Measurements from ENCODE around the gene ARHGEF5.
"Not testable (repeated sequence)": the region's sequence is repeated elsewhere in the genome, so short reads cannot be mapped to it uniquely, and the experiment has no call there.

ARHGEF5 gene

GRCh38 chr7:144355176-144355822, at the start of gene ARHGEF5:
Gene ARHGEF5, plus strand, starts transcription at chr7:144355402. Its CDS starts 7,268 bp downstream, at chr7:144362670.
- H3K27me3 ChIP-seq (ENCODE audit: control insufficient read depth, insufficient read depth, low read length); H3K4me3 ChIP-seq (ENCODE audit: low read length); H3K27ac ChIP-seq (ENCODE audit: low read length); H3K36me3 ChIP-seq (ENCODE audit: control insufficient read depth, low read depth, low read length); H3K9ac ChIP-seq (ENCODE audit: low read length); H3K4me1 ChIP-seq (ENCODE audit: control insufficient read depth, low read depth, low read length); H3K9me3 ChIP-seq (ENCODE audit: control insufficient read depth, low read depth, low read length): not testable (repeated sequence)

- H3K4me1 ChIP-seq (ENCODE audit: control insufficient read depth, low read depth, low read length); H3K27ac ChIP-seq (ENCODE audit: low read length); H3K4me3 ChIP-seq (ENCODE audit: low read length); H3K9ac ChIP-seq (ENCODE audit: low read length); H3K27me3 ChIP-seq (ENCODE audit: control insufficient read depth, insufficient read depth, low read length); H3K9me3 ChIP-seq (ENCODE audit: control insufficient read depth, low read depth, low read length); H3K36me3 ChIP-seq (ENCODE audit: control insufficient read depth, low read depth, low read length): not testable (repeated sequence)
Observed at GRCh38 chr7:144309702-144310101, 45.5 kb upstream of the ARHGEF5 start.

- H3K9ac ChIP-seq (ENCODE audit: low read length); H3K36me3 ChIP-seq (ENCODE audit: control insufficient read depth, low read depth, low read length); H3K27ac ChIP-seq (ENCODE audit: low read length); H3K9me3 ChIP-seq (ENCODE audit: control insufficient read depth, low read depth, low read length); H3K4me1 ChIP-seq (ENCODE audit: control insufficient read depth, low read depth, low read length); H3K27me3 ChIP-seq (ENCODE audit: control insufficient read depth, insufficient read depth, low read length); H3K4me3 ChIP-seq (ENCODE audit: low read length): not testable (repeated sequence)
Observed at GRCh38 chr7:144311218-144311617, 44.0 kb upstream of the ARHGEF5 start.

- not testable (repeated sequence) for H3K9ac ChIP-seq (ENCODE audit: low read length); H3K4me3 ChIP-seq (ENCODE audit: low read length); H3K9me3 ChIP-seq (ENCODE audit: control insufficient read depth, low read depth, low read length); H3K27me3 ChIP-seq (ENCODE audit: control insufficient read depth, insufficient read depth, low read length); H3K27ac ChIP-seq (ENCODE audit: low read length); H3K4me1 ChIP-seq (ENCODE audit: control insufficient read depth, low read depth, low read length); H3K36me3 ChIP-seq (ENCODE audit: control insufficient read depth, low read depth, low read length)
Observed at GRCh38 chr7:144311872-144312469, 43.2 kb upstream of the ARHGEF5 start, which contains the start of gene OR2A1. Gene OR2A1, plus strand, starts transcription at chr7:144312419. Its CDS starts 5,706 bp downstream, at chr7:144318125.

GRCh38 chr7:144317537-144317936, 37.7 kb upstream of the ARHGEF5 start:
- H3K4me3 ChIP-seq (ENCODE audit: low read length); H3K36me3 ChIP-seq (ENCODE audit: control insufficient read depth, low read depth, low read length); H3K9ac ChIP-seq (ENCODE audit: low read length): not testable (repeated sequence)

GRCh38 chr7:144319547-144319946, 35.7 kb upstream of the ARHGEF5 start:
- not testable (repeated sequence) for H3K9ac ChIP-seq (ENCODE audit: low read length); H3K27me3 ChIP-seq (ENCODE audit: control insufficient read depth, insufficient read depth, low read length); H3K27ac ChIP-seq (ENCODE audit: low read length); H3K36me3 ChIP-seq (ENCODE audit: control insufficient read depth, low read depth, low read length); H3K9me3 ChIP-seq (ENCODE audit: control insufficient read depth, low read depth, low read length); H3K4me3 ChIP-seq (ENCODE audit: low read length); H3K4me1 ChIP-seq (ENCODE audit: control insufficient read depth, low read depth, low read length)

More at GRCh38 chr7:144317537-144317936, 37.7 kb upstream of the ARHGEF5 start:
- not testable (repeated sequence) for H3K4me1 ChIP-seq (ENCODE audit: control insufficient read depth, low read depth, low read length); H3K9me3 ChIP-seq (ENCODE audit: control insufficient read depth, low read depth, low read length); H3K27me3 ChIP-seq (ENCODE audit: control insufficient read depth, insufficient read depth, low read length); H3K27ac ChIP-seq (ENCODE audit: low read length)

- H3K9ac ChIP-seq (ENCODE audit: low read length); H3K36me3 ChIP-seq (ENCODE audit: control insufficient read depth, low read depth, low read length); H3K4me1 ChIP-seq (ENCODE audit: control insufficient read depth, low read depth, low read length); H3K27ac ChIP-seq (ENCODE audit: low read length); H3K27me3 ChIP-seq (ENCODE audit: control insufficient read depth, insufficient read depth, low read length); H3K9me3 ChIP-seq (ENCODE audit: control insufficient read depth, low read depth, low read length); H3K4me3 ChIP-seq (ENCODE audit: low read length): not testable (repeated sequence)
Observed at GRCh38 chr7:144321677-144322206, 33.5 kb upstream of the ARHGEF5 start.

- not testable (repeated sequence) for H3K27me3 ChIP-seq (ENCODE audit: control insufficient read depth, insufficient read depth, low read length); H3K4me1 ChIP-seq (ENCODE audit: control insufficient read depth, low read depth, low read length); H3K9ac ChIP-seq (ENCODE audit: low read length); H3K27ac ChIP-seq (ENCODE audit: low read length); H3K9me3 ChIP-seq (ENCODE audit: control insufficient read depth, low read depth, low read length); H3K36me3 ChIP-seq (ENCODE audit: control insufficient read depth, low read depth, low read length); H3K4me3 ChIP-seq (ENCODE audit: low read length)
Observed at GRCh38 chr7:144323359-144323758, 31.8 kb upstream of the ARHGEF5 start.

GRCh38 chr7:144325868-144326267, 29.3 kb upstream of the ARHGEF5 start:
- H3K9me3 ChIP-seq (ENCODE audit: control insufficient read depth, low read depth, low read length); H3K36me3 ChIP-seq (ENCODE audit: control insufficient read depth, low read depth, low read length): not testable (repeated sequence)

GRCh38 chr7:144330044-144330443, 25.2 kb upstream of the ARHGEF5 start:
- H3K4me1 ChIP-seq (ENCODE audit: control insufficient read depth, low read depth, low read length); H3K27ac ChIP-seq (ENCODE audit: low read length); H3K27me3 ChIP-seq (ENCODE audit: control insufficient read depth, insufficient read depth, low read length); H3K4me3 ChIP-seq (ENCODE audit: low read length); H3K9me3 ChIP-seq (ENCODE audit: control insufficient read depth, low read depth, low read length); H3K9ac ChIP-seq (ENCODE audit: low read length); H3K36me3 ChIP-seq (ENCODE audit: control insufficient read depth, low read depth, low read length): not testable (repeated sequence)

More at GRCh38 chr7:144325868-144326267, 29.3 kb upstream of the ARHGEF5 start:
- not testable (repeated sequence) for H3K4me3 ChIP-seq (ENCODE audit: low read length); H3K27me3 ChIP-seq (ENCODE audit: control insufficient read depth, insufficient read depth, low read length); H3K9ac ChIP-seq (ENCODE audit: low read length); H3K27ac ChIP-seq (ENCODE audit: low read length); H3K4me1 ChIP-seq (ENCODE audit: control insufficient read depth, low read depth, low read length)

GRCh38 chr7:144331221-144331995, 23.8 kb upstream of the ARHGEF5 start:
- H3K9me3 ChIP-seq (ENCODE audit: control insufficient read depth, low read depth, low read length) = not testable (repeated sequence)

GRCh38 chr7:144331996-144332288, 23.3 kb upstream of the ARHGEF5 start:
- not testable (repeated sequence) for H3K36me3 ChIP-seq (ENCODE audit: control insufficient read depth, low read depth, low read length)

More at GRCh38 chr7:144331221-144331995, 23.8 kb upstream of the ARHGEF5 start:
- not testable (repeated sequence) for H3K4me1 ChIP-seq (ENCODE audit: control insufficient read depth, low read depth, low read length); H3K27me3 ChIP-seq (ENCODE audit: control insufficient read depth, insufficient read depth, low read length); H3K27ac ChIP-seq (ENCODE audit: low read length); H3K4me3 ChIP-seq (ENCODE audit: low read length); H3K9ac ChIP-seq (ENCODE audit: low read length); H3K36me3 ChIP-seq (ENCODE audit: control insufficient read depth, low read depth, low read length)

More at GRCh38 chr7:144331996-144332288, 23.3 kb upstream of the ARHGEF5 start:
- not testable (repeated sequence) for H3K9ac ChIP-seq (ENCODE audit: low read length); H3K4me1 ChIP-seq (ENCODE audit: control insufficient read depth, low read depth, low read length); H3K27ac ChIP-seq (ENCODE audit: low read length); H3K9me3 ChIP-seq (ENCODE audit: control insufficient read depth, low read depth, low read length); H3K27me3 ChIP-seq (ENCODE audit: control insufficient read depth, insufficient read depth, low read length); H3K4me3 ChIP-seq (ENCODE audit: low read length)
